ENCODE measurements around the gene TBC1D21.

TBC1D21 gene

GRCh38 chr15:73937296-73937695, 63.9 kb downstream of the TBC1D21 start:
- TF ChIP-seq, protein P1, sequence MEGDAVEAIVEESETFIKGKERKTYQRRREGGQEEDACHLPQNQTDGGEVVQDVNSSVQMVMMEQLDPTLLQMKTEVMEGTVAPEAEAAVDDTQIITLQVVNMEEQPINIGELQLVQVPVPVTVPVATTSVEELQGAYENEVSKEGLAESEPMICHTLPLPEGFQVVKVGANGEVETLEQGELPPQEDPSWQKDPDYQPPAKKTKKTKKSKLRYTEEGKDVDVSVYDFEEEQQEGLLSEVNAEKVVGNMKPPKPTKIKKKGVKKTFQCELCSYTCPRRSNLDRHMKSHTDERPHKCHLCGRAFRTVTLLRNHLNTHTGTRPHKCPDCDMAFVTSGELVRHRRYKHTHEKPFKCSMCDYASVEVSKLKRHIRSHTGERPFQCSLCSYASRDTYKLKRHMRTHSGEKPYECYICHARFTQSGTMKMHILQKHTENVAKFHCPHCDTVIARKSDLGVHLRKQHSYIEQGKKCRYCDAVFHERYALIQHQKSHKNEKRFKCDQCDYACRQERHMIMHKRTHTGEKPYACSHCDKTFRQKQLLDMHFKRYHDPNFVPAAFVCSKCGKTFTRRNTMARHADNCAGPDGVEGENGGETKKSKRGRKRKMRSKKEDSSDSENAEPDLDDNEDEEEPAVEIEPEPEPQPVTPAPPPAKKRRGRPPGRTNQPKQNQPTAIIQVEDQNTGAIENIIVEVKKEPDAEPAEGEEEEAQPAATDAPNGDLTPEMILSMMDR (IDR thresholded peaks at IDR 0.05), result no peak

GRCh38 chr15:73937726-73938125, 64.4 kb downstream of the TBC1D21 start:
- TF ChIP-seq, protein P1 (IDR thresholded peaks at IDR 0.05), result no peak

Measured in LNCAP (cell line).